Endothelial cell of umbilical vein (primary cell): ENCODE data around the gene ADIPOQ. TPM values are rescaled to one million over a fixed set of nuclear protein-coding genes. Genes with fewer than 3 reads are reported as not detected.
A peak's percentile ranks its signal among the peaks of the same experiment; 100 is the strongest.

ENCODE experiments used
- BruUV-seq: library from RNA; stranded (reverse); fragments of 400-500 nt; replicated peaks from 2 replicates; lab custom pipeline; 2021; lab: Mats Ljungman, UMichigan
- CTCF ChIA-PET: fragments of 300-600, 350-600 bp; sonication (Branson Sonifier 250); formaldehyde crosslinking; loops from one replicate; lab custom pipeline; 2021; ENCODE audit warnings: antibody characterized with exemption, inconsistent platforms; lab: Charles Lee
- POLR2A ChIA-PET: fragments of 300-600, 350-600 bp; sonication (Branson Sonifier 250); formaldehyde crosslinking; loops from one replicate; lab custom pipeline; 2021; ENCODE audit warnings: antibody characterized with exemption, inconsistent platforms; lab: Charles Lee
- DNase-seq: peaks from one replicate; pipeline ENCODE4 v3.0.0-alpha.2; 2011; ENCODE audit warnings: low read depth, low spot score
- FAIRE-seq: peaks from 2 replicates; lab custom pipeline; 2011; peaks lifted over from hg19 to GRCh38; lab: Jason Lieb, UNC
- H2AFZ ChIP-seq: 2 replicates; pipeline ENCODE4 v1.6.0; 2012; ENCODE audit warnings: low read depth, low read length, control low read depth, inconsistent platforms
- H3K27ac ChIP-seq: 2 replicates; pipeline ENCODE4 v1.5.1; 2011; ENCODE audit warnings: low read depth, mild to moderate bottlenecking, control low read depth, low read length, moderate library complexity; ENCODE audit not compliant: insufficient read depth
- H3K27me3 ChIP-seq, 2 experiments: 2 replicates each; pipeline versions ENCODE4 v1.6.0 to v1.6.1; 2011; ENCODE audit warnings: low read length in 2 of 2, mixed read lengths in 1 of 2; ENCODE audit not compliant: control insufficient read depth in 2 of 2, insufficient read depth in 2 of 2
- H3K36me3 ChIP-seq, 2 experiments: 2 replicates in 1 of 2; 3 replicates in 1 of 2; pipeline ENCODE4 v1.5.1; 2011; ENCODE audit warnings: low read length in 2 of 2, mild to moderate bottlenecking in 1 of 2, moderate library complexity in 1 of 2; ENCODE audit not compliant: control insufficient read depth in 2 of 2, insufficient read depth in 2 of 2; ENCODE audit errors: extremely low read depth in 1 of 2
- H3K4me1 ChIP-seq: 3 replicates; pipeline ENCODE4 v1.5.1; 2011; ENCODE audit warnings: mild to moderate bottlenecking, low read length; ENCODE audit not compliant: control insufficient read depth, insufficient read depth; ENCODE audit errors: extremely low read depth
- H3K4me2 ChIP-seq: 2 replicates; pipeline ENCODE4 v1.6.1; 2011; ENCODE audit warnings: low read length, control low read depth, mixed read lengths; ENCODE audit not compliant: insufficient read depth
- H3K4me3 ChIP-seq, 3 experiments: fragments of 200-600 bp in 1 of 3; sonication (generic), shearing (Covaris generic) in 1 of 3; replicated peaks in 1 of 3; 2 replicates each; pipeline ENCODE4 v1.5.1; 2011 to 2016; ENCODE audit warnings: control low read depth in 3 of 3, low read length in 3 of 3, mild to moderate bottlenecking in 2 of 3, inconsistent platforms in 1 of 3, low read depth in 1 of 3, moderate library complexity in 1 of 3; ENCODE audit not compliant: insufficient read depth in 1 of 3
- H3K79me2 ChIP-seq: 2 replicates; pipeline ENCODE4 v1.6.0; 2012; ENCODE audit warnings: low read length, inconsistent platforms; ENCODE audit not compliant: control insufficient read depth, insufficient read depth
- H3K9ac ChIP-seq: replicated peaks from 2 replicates; pipeline ENCODE3; 2011; ENCODE audit warnings: low read length, control low read depth; ENCODE audit not compliant: insufficient read depth; ENCODE audit errors: extremely low read depth
- H3K9me1 ChIP-seq: replicated peaks from 3 replicates; pipeline ENCODE4 v1.6.0; 2011; ENCODE audit warnings: mild to moderate bottlenecking, low read length; ENCODE audit not compliant: control insufficient read depth, insufficient read depth; ENCODE audit errors: extremely low read depth
- H3K9me3 ChIP-seq: replicated peaks from 2 replicates; pipeline ENCODE4 v1.5.1; 2012; ENCODE audit warnings: low read length, inconsistent platforms; ENCODE audit not compliant: control insufficient read depth, insufficient read depth
- H4K20me1 ChIP-seq: replicated peaks from 2 replicates; pipeline ENCODE3; 2011; ENCODE audit warnings: mild to moderate bottlenecking, low read length; ENCODE audit not compliant: control insufficient read depth, insufficient read depth; ENCODE audit errors: extremely low read depth
- CTCF ChIP-seq, 2 donors: IDR thresholded peaks; 1 replicate in 1 of 2; 2 replicates in 1 of 2; pipeline ENCODE4 v1.5.1; 2011; ENCODE audit warnings: low read length in 2 of 2, mild to moderate bottlenecking in 2 of 2, moderate library complexity in 2 of 2, control low read depth in 1 of 2, inconsistent platforms in 1 of 2, low read depth in 1 of 2; ENCODE audit not compliant: insufficient read depth in 1 of 2; ENCODE audit errors: extremely low read depth in 1 of 2
- FOS ChIP-seq: IDR thresholded peaks from 2 replicates; pipeline ENCODE4 v1.6.1; 2011; ENCODE audit warnings: mild to moderate bottlenecking, low read length, moderate library complexity, borderline replicate concordance; ENCODE audit not compliant: insufficient read depth
- GATA2 ChIP-seq: IDR thresholded peaks from 2 replicates; pipeline ENCODE4 v1.7.0; 2011; ENCODE audit warnings: low read depth, mild to moderate bottlenecking, moderate library complexity, mixed read lengths, low read length; ENCODE audit not compliant: insufficient read length, insufficient read depth
- JUN ChIP-seq: IDR thresholded peaks from 2 replicates; pipeline ENCODE4 v1.6.1; 2011; ENCODE audit warnings: borderline replicate concordance, low read depth; ENCODE audit not compliant: insufficient read length, insufficient read depth
- MYC ChIP-seq: IDR thresholded peaks from one replicate; pipeline ENCODE4 v1.6.1; 2011; ENCODE audit warnings: mild to moderate bottlenecking, low read depth, low read length
- POLR2A ChIP-seq: IDR thresholded peaks from 2 replicates; pipeline ENCODE4 v1.6.1; 2012; ENCODE audit warnings: low read depth, mild to moderate bottlenecking, control low read depth, low read length
- POLR2AphosphoS5 ChIP-seq: IDR thresholded peaks from 2 replicates; pipeline ENCODE4 v1.6.1; 2012; ENCODE audit warnings: low read depth, mild to moderate bottlenecking, control low read depth, low read length, moderate library complexity; ENCODE audit not compliant: insufficient read depth
- dilution Hi-C: fragments of 300-500 bp; cut with MboI; formaldehyde crosslinking; loops from one replicate; pipeline ENCODE4 v1.15.0; 2019; ENCODE audit warnings: low sequenced_read_pairs; ENCODE audit not compliant: extremely low pct_ligation_motif_present
- intact Hi-C: fragments of 100-400 bp; cut with micrococcal nuclease; formaldehyde crosslinking; loops from one replicate; pipeline ENCODE4 v1.10.0; 2022
- polyA plus RNA-seq, 4 experiments: library from polyadenylated mRNA; depleted of rRNA in 3 of 4; stranded (reverse) in 3 of 4; unstranded in 1 of 4; fragments of >200 nt; gene quantifications; 2 replicates each; pipeline versions ENCODE4 v1.2.1 to v1.2.3, GENCODE V29; 2011 to 2012; ENCODE audit warnings: missing spikeins in 1 of 4
- total RNA-seq: library from RNA; stranded (reverse); gene quantifications from 2 replicates; pipeline ENCODE4 v1.2.3, GENCODE V29; 2021

The ADIPOQ gene
- total and polyA plus RNA-seq, 2 donors (not counting 3 experiments of a cell fraction or from before 2014, with no cell fraction given): not detected

- H3K27ac ChIP-seq: no peak overlapping the region
- ChIA-PET POLR2A (interaction anchor here (2.2 kb wide), 1 partner anchor 15 kb away, joined by 18 read pairs; the partner anchor contains the start of gene EIF4A2), CTCF (interaction anchor here (1.4 to 2.0 kb wide), 2 partner anchors 23 to 76 kb away, joined by 3 to 13 read pairs; no protein-coding TSS in a partner anchor)
- DNase-seq: peak; percentile 42
- peaks cover 2 to 13% of the 10 kb centered on the region in 2 experiments for H3K36me3 ChIP-seq
- intact Hi-C loops (no loop called here), dilution Hi-C loops (no loop called here)
- no peaks in the 10 kb centered on the region for H3K9me3 ChIP-seq
- H3K4me2 ChIP-seq: peak overlapping the region; percentile 40
- H4K20me1 ChIP-seq: no peaks in the 10 kb centered on the region
- no peak overlapping the region for H3K9ac ChIP-seq
- H2AFZ ChIP-seq: peak overlapping the region; percentile 22
- TF ChIP-seq CTCF (IDR thresholded peaks at IDR 0.05; ENCODE audit: extremely low read depth in 1 of 2, insufficient read depth in 1 of 2, low read depth in 1 of 2, low read length in 2 of 2) (no peak), JUN (no peak), FOS (no peak), MYC (no peak), POLR2AphosphoS5 (no peak), POLR2A (no peak), GATA2 (no peak)
- H3K79me2 ChIP-seq: peaks cover 2% of the 10 kb centered on the region
- peaks cover 12% of the 10 kb centered on the region for H3K4me1 ChIP-seq
- no peaks in the 10 kb centered on the region for H3K27me3 ChIP-seq
- no peak overlapping the region for H3K4me3 ChIP-seq
- H3K9me1 ChIP-seq: no peaks in the 10 kb centered on the region
- FAIRE-seq: peak; percentile 79
- BruUV-seq: no TSS peak
These were observed 44.2 kb upstream of the ADIPOQ start for GRCh38 chr3:186798239-186798874.
